ENCODE results near the gene ZNF384.
A peak's percentile ranks its signal among the peaks of the same experiment; 100 is the strongest.

Gene ZNF384

DNA sequence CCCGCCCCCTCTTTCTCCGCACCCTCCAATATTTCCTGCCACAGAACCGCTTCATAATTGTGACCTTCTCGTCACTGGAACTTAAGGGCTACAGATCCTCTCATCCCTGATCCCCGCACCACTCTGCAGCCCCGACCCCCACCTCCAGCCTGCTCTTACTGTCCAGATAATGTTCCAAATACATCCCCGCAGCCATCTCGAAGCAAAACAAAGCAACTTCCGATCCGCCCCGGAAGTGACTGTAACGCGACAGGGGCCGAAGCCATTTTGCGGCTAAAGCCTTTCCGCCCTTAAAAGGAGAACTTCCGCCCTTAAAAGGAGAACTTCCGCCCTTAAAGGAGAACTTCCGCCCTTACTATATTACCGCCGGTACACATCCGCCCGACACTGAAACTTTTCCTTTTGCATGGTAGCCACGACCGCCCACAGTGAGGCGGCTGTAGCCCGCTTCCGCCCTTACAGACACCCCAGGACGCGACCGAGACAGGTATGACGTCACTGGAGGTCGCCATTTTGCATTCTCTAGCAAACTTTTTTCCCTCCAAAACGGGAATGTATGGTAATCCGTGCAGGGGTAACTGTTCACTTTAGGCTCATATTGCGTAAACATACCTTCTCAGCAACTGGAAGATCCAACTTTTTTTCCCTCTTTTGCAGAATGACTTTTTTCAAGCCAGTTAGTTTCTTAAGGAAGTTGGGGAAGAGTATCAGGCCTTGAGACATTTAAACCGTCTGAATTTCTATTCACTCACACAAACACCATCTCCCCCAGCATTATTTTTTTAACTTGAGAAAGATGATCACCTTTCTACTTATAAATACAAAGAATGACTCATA lies 26.1 kb downstream of the ZNF384 start, which contains the start of gene ING4 (continued):
- 0 out of 2 replicates have a peak, but pooled peaks have one; percentile 34 for TF ChIP-seq ZNF10 (tag by site-specific recombination; IDR thresholded peaks at IDR 0.05)
- TF ChIP-seq ZNF600 (tag by site-specific recombination; IDR thresholded peaks at IDR 0.05), result peak; percentile 44
- TF ChIP-seq, protein P1, sequence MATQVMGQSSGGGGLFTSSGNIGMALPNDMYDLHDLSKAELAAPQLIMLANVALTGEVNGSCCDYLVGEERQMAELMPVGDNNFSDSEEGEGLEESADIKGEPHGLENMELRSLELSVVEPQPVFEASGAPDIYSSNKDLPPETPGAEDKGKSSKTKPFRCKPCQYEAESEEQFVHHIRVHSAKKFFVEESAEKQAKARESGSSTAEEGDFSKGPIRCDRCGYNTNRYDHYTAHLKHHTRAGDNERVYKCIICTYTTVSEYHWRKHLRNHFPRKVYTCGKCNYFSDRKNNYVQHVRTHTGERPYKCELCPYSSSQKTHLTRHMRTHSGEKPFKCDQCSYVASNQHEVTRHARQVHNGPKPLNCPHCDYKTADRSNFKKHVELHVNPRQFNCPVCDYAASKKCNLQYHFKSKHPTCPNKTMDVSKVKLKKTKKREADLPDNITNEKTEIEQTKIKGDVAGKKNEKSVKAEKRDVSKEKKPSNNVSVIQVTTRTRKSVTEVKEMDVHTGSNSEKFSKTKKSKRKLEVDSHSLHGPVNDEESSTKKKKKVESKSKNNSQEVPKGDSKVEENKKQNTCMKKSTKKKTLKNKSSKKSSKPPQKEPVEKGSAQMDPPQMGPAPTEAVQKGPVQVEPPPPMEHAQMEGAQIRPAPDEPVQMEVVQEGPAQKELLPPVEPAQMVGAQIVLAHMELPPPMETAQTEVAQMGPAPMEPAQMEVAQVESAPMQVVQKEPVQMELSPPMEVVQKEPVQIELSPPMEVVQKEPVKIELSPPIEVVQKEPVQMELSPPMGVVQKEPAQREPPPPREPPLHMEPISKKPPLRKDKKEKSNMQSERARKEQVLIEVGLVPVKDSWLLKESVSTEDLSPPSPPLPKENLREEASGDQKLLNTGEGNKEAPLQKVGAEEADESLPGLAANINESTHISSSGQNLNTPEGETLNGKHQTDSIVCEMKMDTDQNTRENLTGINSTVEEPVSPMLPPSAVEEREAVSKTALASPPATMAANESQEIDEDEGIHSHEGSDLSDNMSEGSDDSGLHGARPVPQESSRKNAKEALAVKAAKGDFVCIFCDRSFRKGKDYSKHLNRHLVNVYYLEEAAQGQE (tag by site-specific recombination; IDR thresholded peaks at IDR 0.05), result no peak; the same call in 1 of the 2 replicates
- no peak for TF ChIP-seq ZNF510 (tag by site-specific recombination; IDR thresholded peaks at IDR 0.05; ENCODE audit: insufficient replicate concordance)
- TF ChIP-seq ZFP69B (tag by site-specific recombination; IDR thresholded peaks at IDR 0.05), result 0 out of 2 replicates have a peak, but pooled peaks have one; percentile 49
- TF ChIP-seq, protein P2, sequence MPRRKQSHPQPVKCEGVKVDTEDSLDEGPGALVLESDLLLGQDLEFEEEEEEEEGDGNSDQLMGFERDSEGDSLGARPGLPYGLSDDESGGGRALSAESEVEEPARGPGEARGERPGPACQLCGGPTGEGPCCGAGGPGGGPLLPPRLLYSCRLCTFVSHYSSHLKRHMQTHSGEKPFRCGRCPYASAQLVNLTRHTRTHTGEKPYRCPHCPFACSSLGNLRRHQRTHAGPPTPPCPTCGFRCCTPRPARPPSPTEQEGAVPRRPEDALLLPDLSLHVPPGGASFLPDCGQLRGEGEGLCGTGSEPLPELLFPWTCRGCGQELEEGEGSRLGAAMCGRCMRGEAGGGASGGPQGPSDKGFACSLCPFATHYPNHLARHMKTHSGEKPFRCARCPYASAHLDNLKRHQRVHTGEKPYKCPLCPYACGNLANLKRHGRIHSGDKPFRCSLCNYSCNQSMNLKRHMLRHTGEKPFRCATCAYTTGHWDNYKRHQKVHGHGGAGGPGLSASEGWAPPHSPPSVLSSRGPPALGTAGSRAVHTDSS (tag by site-specific recombination; IDR thresholded peaks at IDR 0.05), result no peak
- TF ChIP-seq KLF7 (tag by site-specific recombination; IDR thresholded peaks at IDR 0.05; ENCODE audit: borderline replicate concordance), result peak; percentile 82
- TF ChIP-seq, protein P3, sequence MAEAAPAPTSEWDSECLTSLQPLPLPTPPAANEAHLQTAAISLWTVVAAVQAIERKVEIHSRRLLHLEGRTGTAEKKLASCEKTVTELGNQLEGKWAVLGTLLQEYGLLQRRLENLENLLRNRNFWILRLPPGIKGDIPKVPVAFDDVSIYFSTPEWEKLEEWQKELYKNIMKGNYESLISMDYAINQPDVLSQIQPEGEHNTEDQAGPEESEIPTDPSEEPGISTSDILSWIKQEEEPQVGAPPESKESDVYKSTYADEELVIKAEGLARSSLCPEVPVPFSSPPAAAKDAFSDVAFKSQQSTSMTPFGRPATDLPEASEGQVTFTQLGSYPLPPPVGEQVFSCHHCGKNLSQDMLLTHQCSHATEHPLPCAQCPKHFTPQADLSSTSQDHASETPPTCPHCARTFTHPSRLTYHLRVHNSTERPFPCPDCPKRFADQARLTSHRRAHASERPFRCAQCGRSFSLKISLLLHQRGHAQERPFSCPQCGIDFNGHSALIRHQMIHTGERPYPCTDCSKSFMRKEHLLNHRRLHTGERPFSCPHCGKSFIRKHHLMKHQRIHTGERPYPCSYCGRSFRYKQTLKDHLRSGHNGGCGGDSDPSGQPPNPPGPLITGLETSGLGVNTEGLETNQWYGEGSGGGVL (tag by site-specific recombination; IDR thresholded peaks at IDR 0.05), result peak; percentile 9; the same call in 1 of the 2 replicates
- TF ChIP-seq, protein P4, sequence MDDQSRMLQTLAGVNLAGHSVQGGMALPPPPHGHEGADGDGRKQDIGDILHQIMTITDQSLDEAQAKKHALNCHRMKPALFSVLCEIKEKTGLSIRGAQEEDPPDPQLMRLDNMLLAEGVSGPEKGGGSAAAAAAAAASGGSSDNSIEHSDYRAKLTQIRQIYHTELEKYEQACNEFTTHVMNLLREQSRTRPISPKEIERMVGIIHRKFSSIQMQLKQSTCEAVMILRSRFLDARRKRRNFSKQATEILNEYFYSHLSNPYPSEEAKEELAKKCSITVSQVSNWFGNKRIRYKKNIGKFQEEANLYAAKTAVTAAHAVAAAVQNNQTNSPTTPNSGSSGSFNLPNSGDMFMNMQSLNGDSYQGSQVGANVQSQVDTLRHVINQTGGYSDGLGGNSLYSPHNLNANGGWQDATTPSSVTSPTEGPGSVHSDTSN (CRISPR knock-in tag; IDR thresholded peaks at IDR 0.05), result 0 out of 2 replicates have a peak, but pooled peaks have one; percentile 28
- peak; percentile 29; the same call in 1 of the 2 replicates for TF ChIP-seq ZSCAN30 (tag by site-specific recombination; IDR thresholded peaks at IDR 0.05)
- TF ChIP-seq, protein P5, sequence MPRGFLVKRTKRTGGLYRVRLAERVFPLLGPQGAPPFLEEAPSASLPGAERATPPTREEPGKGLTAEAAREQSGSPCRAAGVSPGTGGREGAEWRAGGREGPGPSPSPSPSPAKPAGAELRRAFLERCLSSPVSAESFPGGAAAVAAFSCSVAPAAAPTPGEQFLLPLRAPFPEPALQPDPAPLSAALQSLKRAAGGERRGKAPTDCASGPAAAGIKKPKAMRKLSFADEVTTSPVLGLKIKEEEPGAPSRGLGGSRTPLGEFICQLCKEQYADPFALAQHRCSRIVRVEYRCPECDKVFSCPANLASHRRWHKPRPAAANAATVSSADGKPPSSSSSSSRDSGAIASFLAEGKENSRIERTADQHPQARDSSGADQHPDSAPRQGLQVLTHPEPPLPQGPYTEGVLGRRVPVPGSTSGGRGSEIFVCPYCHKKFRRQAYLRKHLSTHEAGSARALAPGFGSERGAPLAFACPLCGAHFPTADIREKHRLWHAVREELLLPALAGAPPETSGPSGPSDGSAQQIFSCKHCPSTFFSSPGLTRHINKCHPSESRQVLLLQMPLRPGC (tag by site-specific recombination; IDR thresholded peaks at IDR 0.05), result peak; percentile 93
- TF ChIP-seq, protein P6, sequence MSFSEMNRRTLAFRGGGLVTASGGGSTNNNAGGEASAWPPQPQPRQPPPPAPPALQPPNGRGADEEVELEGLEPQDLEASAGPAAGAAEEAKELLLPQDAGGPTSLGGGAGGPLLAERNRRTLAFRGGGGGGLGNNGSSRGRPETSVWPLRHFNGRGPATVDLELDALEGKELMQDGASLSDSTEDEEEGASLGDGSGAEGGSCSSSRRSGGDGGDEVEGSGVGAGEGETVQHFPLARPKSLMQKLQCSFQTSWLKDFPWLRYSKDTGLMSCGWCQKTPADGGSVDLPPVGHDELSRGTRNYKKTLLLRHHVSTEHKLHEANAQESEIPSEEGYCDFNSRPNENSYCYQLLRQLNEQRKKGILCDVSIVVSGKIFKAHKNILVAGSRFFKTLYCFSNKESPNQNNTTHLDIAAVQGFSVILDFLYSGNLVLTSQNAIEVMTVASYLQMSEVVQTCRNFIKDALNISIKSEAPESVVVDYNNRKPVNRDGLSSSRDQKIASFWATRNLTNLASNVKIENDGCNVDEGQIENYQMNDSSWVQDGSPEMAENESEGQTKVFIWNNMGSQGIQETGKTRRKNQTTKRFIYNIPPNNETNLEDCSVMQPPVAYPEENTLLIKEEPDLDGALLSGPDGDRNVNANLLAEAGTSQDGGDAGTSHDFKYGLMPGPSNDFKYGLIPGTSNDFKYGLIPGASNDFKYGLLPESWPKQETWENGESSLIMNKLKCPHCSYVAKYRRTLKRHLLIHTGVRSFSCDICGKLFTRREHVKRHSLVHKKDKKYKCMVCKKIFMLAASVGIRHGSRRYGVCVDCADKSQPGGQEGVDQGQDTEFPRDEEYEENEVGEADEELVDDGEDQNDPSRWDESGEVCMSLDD (tag by site-specific recombination; IDR thresholded peaks at IDR 0.05), result peak; percentile 99
- no peak for TF ChIP-seq ZNF248 (tag by site-specific recombination; IDR thresholded peaks at IDR 0.05)
- TF ChIP-seq ZNF76 (tag by site-specific recombination; IDR thresholded peaks at IDR 0.05; ENCODE audit: borderline replicate concordance, low read depth), result peak; percentile 94
- TF ChIP-seq, protein P7, sequence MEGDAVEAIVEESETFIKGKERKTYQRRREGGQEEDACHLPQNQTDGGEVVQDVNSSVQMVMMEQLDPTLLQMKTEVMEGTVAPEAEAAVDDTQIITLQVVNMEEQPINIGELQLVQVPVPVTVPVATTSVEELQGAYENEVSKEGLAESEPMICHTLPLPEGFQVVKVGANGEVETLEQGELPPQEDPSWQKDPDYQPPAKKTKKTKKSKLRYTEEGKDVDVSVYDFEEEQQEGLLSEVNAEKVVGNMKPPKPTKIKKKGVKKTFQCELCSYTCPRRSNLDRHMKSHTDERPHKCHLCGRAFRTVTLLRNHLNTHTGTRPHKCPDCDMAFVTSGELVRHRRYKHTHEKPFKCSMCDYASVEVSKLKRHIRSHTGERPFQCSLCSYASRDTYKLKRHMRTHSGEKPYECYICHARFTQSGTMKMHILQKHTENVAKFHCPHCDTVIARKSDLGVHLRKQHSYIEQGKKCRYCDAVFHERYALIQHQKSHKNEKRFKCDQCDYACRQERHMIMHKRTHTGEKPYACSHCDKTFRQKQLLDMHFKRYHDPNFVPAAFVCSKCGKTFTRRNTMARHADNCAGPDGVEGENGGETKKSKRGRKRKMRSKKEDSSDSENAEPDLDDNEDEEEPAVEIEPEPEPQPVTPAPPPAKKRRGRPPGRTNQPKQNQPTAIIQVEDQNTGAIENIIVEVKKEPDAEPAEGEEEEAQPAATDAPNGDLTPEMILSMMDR (tag by site-specific recombination; IDR thresholded peaks at IDR 0.05), result no peak
- no peak for TF ChIP-seq TCF7L2 (IDR thresholded peaks at IDR 0.05; ENCODE audit: borderline replicate concordance, low read depth, low read length)
- TF ChIP-seq SCRT2 (tag by site-specific recombination; IDR thresholded peaks at IDR 0.05), result 0 out of 2 replicates have a peak, but pooled peaks have one; percentile 28
- TF ChIP-seq ZSCAN23 (tag by site-specific recombination; IDR thresholded peaks at IDR 0.05), result no peak; the same call in 1 of the 2 replicates
